HepG2 (cell line): ENCODE results near the gene RPL3. TPM values are rescaled to one million over a fixed set of nuclear protein-coding genes. Genes with fewer than 3 reads are reported as not detected.

Experiments
- ATAC-seq: fragments of 200-7000 bp; cut with Tn5 transposase; 3 replicates; pipeline ENCODE4 v1.9.1; 2020; ENCODE audit warnings: mild to moderate bottlenecking, moderate library complexity
- BruUV-seq: library from RNA; stranded (reverse); fragments of 400-500 nt; replicated peaks from 2 replicates; lab custom pipeline; 2021; lab: Mats Ljungman, UMichigan
- CTCF ChIA-PET: fragments of 300-600 bp; formaldehyde crosslinking; extraction: SDS; loops from one replicate; lab custom pipeline; 2021; ENCODE audit warnings: low total read pairs, inconsistent platforms, low intra/inter-chr PET ratio; lab: Yijun Ruan, JAX
- POLR2A ChIA-PET: fragments of 350-600 bp; sonication (Branson Sonifier 250); formaldehyde crosslinking; loops from one replicate; lab custom pipeline; 2020; ENCODE audit warnings: antibody characterized with exemption, inconsistent platforms; lab: Yijun Ruan, JAX
- DNase-seq: peaks from one replicate; pipeline ENCODE4 v3.0.0-alpha.2; 2015; ENCODE audit warnings: low spot score
- FAIRE-seq: peaks from 3 replicates; lab custom pipeline; 2011; peaks lifted over from hg19 to GRCh38; lab: Jason Lieb, UNC
- H2AFZ ChIP-seq: one replicate; pipeline ENCODE4 v1.6.1; 2011; ENCODE audit warnings: low read length, inconsistent platforms
- H3K27ac ChIP-seq: fragments of 300-600 bp; 3 replicates; pipeline ENCODE4 v1.8.0; 2011; ENCODE audit warnings: mixed run types, mild to moderate bottlenecking, mixed read lengths, low read length, inconsistent platforms; ENCODE audit not compliant: insufficient read depth; ENCODE audit errors: extremely low read length
- H3K27me3 ChIP-seq, 2 experiments: fragments of 200-600 bp in 1 of 2; 2 replicates in 1 of 2; 3 replicates in 1 of 2; pipeline versions ENCODE4 v1.6.0 to v1.8.0; 2011; ENCODE audit warnings: low read length in 2 of 2, mild to moderate bottlenecking in 2 of 2, moderate library complexity in 2 of 2, inconsistent platforms in 1 of 2; ENCODE audit not compliant: insufficient read depth in 2 of 2, control insufficient read depth in 1 of 2
- H3K36me3 ChIP-seq, 2 experiments: fragments of 200-600 bp in 1 of 2; replicated peaks in 1 of 2; 2 replicates in 1 of 2; 3 replicates in 1 of 2; pipeline versions ENCODE4 v1.5.1 to v1.8.0; 2011; ENCODE audit warnings: low read length in 2 of 2, inconsistent platforms in 1 of 2; ENCODE audit not compliant: insufficient read depth in 2 of 2, control insufficient read depth in 1 of 2
- H3K4me1 ChIP-seq: 2 replicates; pipeline ENCODE4 v1.5.1; 2012; ENCODE audit warnings: low read length, inconsistent platforms; ENCODE audit not compliant: insufficient read depth
- H3K4me2 ChIP-seq: 2 replicates; pipeline ENCODE4 v1.6.0; 2011; ENCODE audit warnings: low read depth, low read length, inconsistent platforms
- H3K4me3 ChIP-seq, 3 experiments: fragments of 200-600 bp in 1 of 3; sonication (generic), shearing (Covaris generic) in 1 of 3; replicated peaks in 1 of 3; 2 replicates each; pipeline ENCODE4 v1.5.1; 2011 to 2016; ENCODE audit warnings: low read length in 3 of 3, inconsistent platforms in 2 of 3, low read depth in 2 of 3, mild to moderate bottlenecking in 2 of 3, control low read depth in 1 of 3, mixed read lengths in 1 of 3; ENCODE audit not compliant: insufficient read depth in 1 of 3
- H3K79me2 ChIP-seq: one replicate; pipeline ENCODE4 v1.6.1; 2011; ENCODE audit warnings: low read length, inconsistent platforms; ENCODE audit not compliant: insufficient read depth
- H3K9ac ChIP-seq: 2 replicates; pipeline ENCODE4 v1.6.0; 2011; ENCODE audit warnings: mild to moderate bottlenecking, low read depth, low read length, inconsistent platforms; ENCODE audit not compliant: insufficient read depth
- H3K9me3 ChIP-seq: 2 replicates; pipeline ENCODE4 v1.5.1; 2012; ENCODE audit warnings: mild to moderate bottlenecking, low read length
- H4K20me1 ChIP-seq: 2 replicates; pipeline ENCODE4 v1.6.0; 2011; ENCODE audit warnings: inconsistent platforms, mild to moderate bottlenecking, low read length, moderate library complexity; ENCODE audit not compliant: insufficient read depth
- CHD2 ChIP-seq: IDR thresholded peaks from 2 replicates; pipeline ENCODE4 v1.6.1; 2011; ENCODE audit warnings: low read depth, low read length, improper control_type of control experiment
- HDAC2 ChIP-seq: sonication (generic); formaldehyde crosslinking; IDR thresholded peaks from 2 replicates; pipeline ENCODE4 v1.4.0; 2020; ENCODE audit warnings: missing genetic modification reagents
- KDM2A ChIP-seq: sonication (generic); formaldehyde crosslinking; IDR thresholded peaks from 2 replicates; pipeline ENCODE4 v1.4.0; 2020; ENCODE audit warnings: low read depth, missing genetic modification reagents, borderline replicate concordance
- KLF16 ChIP-seq, 2 experiments: sonication (generic) in 1 of 2; formaldehyde crosslinking in 1 of 2; IDR thresholded peaks; 2 replicates each; pipeline versions ENCODE4 v1.6.1 to v1.8.0; 2016 to 2023; ENCODE audit warnings: missing genetic modification reagents in 2 of 2, missing compliant biosample characterization in 1 of 2
- MATR3 ChIP-seq: sonication (generic); formaldehyde crosslinking; IDR thresholded peaks from 2 replicates; pipeline ENCODE4 v1.4.0; 2020; ENCODE audit warnings: missing genetic modification reagents
- PITX1 ChIP-seq: sonication (generic); formaldehyde crosslinking; IDR thresholded peaks from 2 replicates; pipeline ENCODE4 v1.5.1; 2020; ENCODE audit warnings: mild to moderate bottlenecking, missing genetic modification reagents
- SMARCC2 ChIP-seq: fragments of 450-650 bp; IDR thresholded peaks from 2 replicates; pipeline ENCODE4 v1.6.1; 2017; ENCODE audit warnings: antibody characterized with exemption, mild to moderate bottlenecking
- SMYD3 ChIP-seq: sonication (generic); formaldehyde crosslinking; IDR thresholded peaks from 2 replicates; pipeline ENCODE4 v1.8.1; 2023; ENCODE audit warnings: mild to moderate bottlenecking, missing genetic modification reagents
- TEAD2 ChIP-seq: sonication (generic); formaldehyde crosslinking; IDR thresholded peaks from 2 replicates; pipeline ENCODE4 v1.9.0; 2021; ENCODE audit warnings: missing genetic modification reagents
- TRIM24 ChIP-seq: sonication (generic); formaldehyde crosslinking; IDR thresholded peaks from 2 replicates; pipeline ENCODE4 v1.8.0; 2022; ENCODE audit warnings: mild to moderate bottlenecking, missing genetic modification reagents
- ZNF251 ChIP-seq: sonication (generic); formaldehyde crosslinking; IDR thresholded peaks from 2 replicates; pipeline ENCODE4 v1.9.0; 2021; ENCODE audit warnings: mild to moderate bottlenecking, missing genetic modification reagents
- ZNF260 ChIP-seq: sonication (generic); formaldehyde crosslinking; IDR thresholded peaks from 2 replicates; pipeline ENCODE4 v1.4.0; 2020; ENCODE audit warnings: missing genetic modification reagents, low read depth, mild to moderate bottlenecking, borderline replicate concordance
- ZNF614 ChIP-seq: IDR thresholded peaks from 2 replicates; pipeline ENCODE4 v1.6.1; 2018; ENCODE audit warnings: missing biosample characterization, missing genetic modification reagents, inconsistent platforms, borderline replicate concordance
- ZNF674 ChIP-seq: sonication (generic); formaldehyde crosslinking; IDR thresholded peaks from 2 replicates; pipeline ENCODE4 v1.5.0; 2020; ENCODE audit warnings: low read depth, mild to moderate bottlenecking, missing genetic modification reagents
- WGBS: methylation state at CpG from one replicate; pipeline ENCODE4 v1.1.6; 2017; ENCODE audit warnings: low lambda C conversion rate; 5-methylcytosine and 5-hydroxymethylcytosine counted together
- in situ Hi-C: cut with HindIII; loops from 2 replicates; pipeline ENCODE4 v1.10.0; 2017; ENCODE audit warnings: low pct_unique_long_range_greater_than_20kb; ENCODE audit not compliant: extremely low pct_ligation_motif_present
- intact Hi-C: fragments of 100-400 bp; cut with micrococcal nuclease; formaldehyde crosslinking; loops from one replicate; pipeline ENCODE4 v1.10.0; 2022; ENCODE audit not compliant: unreplicated experiment
- polyA plus RNA-seq, 8 experiments: library from polyadenylated mRNA; depleted of rRNA in 3 of 8; stranded (reverse) in 7 of 8; unstranded in 1 of 8; fragments of >200 nt; fragmentation: Illumina TruSeq in 4 of 8; extraction: Trizol in 4 of 8; gene quantifications; 2 replicates each; pipeline versions ENCODE4 v1.2.1 to v1.2.3, GENCODE V29; 2011 to 2016; ENCODE audit warnings: low read depth in 4 of 8, missing spikeins in 1 of 8, mixed read lengths in 1 of 8; ENCODE audit not compliant: insufficient read depth in 1 of 8
- total RNA-seq, 5 experiments: library from RNA; depleted of rRNA; stranded (reverse); fragments of >200 nt; fragmentation: Illumina TruSeq; extraction: Trizol; gene quantifications; 2 replicates each; pipeline ENCODE4 v1.2.3, GENCODE V29; 2016; ENCODE audit warnings: low read depth in 1 of 5
- TF ChIP-seq, protein P1 (sequence below): sonication (generic); formaldehyde crosslinking; IDR thresholded peaks from 2 replicates; pipeline ENCODE4 v1.8.0; 2022; ENCODE audit warnings: mild to moderate bottlenecking, missing genetic modification reagents, moderate library complexity
- TF ChIP-seq, protein P2 (sequence below): IDR thresholded peaks from 2 replicates; pipeline ENCODE4 v1.6.1; 2016; ENCODE audit warnings: mild to moderate bottlenecking
- TF ChIP-seq, protein P3 (sequence below): sonication (generic); formaldehyde crosslinking; IDR thresholded peaks from 2 replicates; pipeline ENCODE4 v1.5.0; 2020; ENCODE audit warnings: mild to moderate bottlenecking, low read depth, missing genetic modification reagents, borderline replicate concordance
- TF ChIP-seq, protein P4 (sequence below): sonication (generic); formaldehyde crosslinking; IDR thresholded peaks from 2 replicates; pipeline ENCODE4 v1.5.0; 2020; ENCODE audit warnings: missing genetic modification reagents, mild to moderate bottlenecking, borderline replicate concordance
- TF ChIP-seq, protein P5 (sequence below): IDR thresholded peaks from 2 replicates; pipeline ENCODE4 v1.6.1; 2016; ENCODE audit warnings: missing biosample characterization, missing genetic modification reagents, low read depth

The RPL3 gene
- total and polyA plus RNA-seq, 2 of the 13 experiments (the other 11 are each of a cell fraction or from before 2014, with no cell fraction given): 1,051 to 3,279 TPM

DNA sequence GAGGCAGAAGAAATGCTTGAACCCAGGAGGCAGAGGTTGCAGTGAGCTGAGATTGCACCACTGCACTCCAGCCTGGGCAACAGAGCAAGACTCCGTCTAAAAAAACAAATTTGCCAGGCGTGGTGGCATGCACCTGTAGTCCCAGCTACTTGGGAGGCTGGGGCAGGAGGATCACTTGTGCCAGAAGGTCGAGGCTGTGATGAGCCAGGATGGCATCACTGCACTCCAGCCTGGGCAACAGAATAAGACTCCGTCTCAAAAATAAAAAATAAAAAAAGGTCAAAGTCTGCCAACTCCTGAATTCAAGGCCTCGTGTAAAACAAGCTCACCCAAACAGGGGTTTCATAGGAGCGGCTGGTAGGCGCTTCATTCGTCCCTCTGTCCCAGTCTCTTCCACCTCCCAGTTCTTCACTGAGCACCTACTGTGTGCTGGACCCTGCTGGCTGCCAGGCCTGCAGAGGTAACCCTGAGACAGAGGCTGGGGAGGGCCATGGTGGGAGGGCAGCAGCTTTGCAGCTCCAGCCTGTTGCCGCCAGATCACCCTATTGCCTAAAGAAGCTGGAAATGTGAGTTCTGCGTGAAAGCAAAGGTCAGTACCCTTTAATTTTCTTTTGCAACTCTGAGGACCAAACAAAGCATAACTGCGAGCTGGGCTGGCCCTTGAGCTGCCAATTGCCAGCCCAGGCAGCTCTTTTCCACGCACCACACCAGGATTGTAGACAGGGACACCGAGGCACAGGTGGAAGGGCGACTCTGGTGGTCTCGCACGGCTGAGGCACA lies 15.3 kb downstream of the RPL3 start:
- CTCF ChIA-PET: no interaction called here
- intact Hi-C loops: loop anchor here (5.0 kb wide), 1 partner anchor 37 kb away; no protein-coding TSS in a partner anchor
- TF ChIP-seq, protein P1, sequence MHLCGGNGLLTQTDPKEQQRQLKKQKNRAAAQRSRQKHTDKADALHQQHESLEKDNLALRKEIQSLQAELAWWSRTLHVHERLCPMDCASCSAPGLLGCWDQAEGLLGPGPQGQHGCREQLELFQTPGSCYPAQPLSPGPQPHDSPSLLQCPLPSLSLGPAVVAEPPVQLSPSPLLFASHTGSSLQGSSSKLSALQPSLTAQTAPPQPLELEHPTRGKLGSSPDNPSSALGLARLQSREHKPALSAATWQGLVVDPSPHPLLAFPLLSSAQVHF (CRISPR knock-in tag): 0 out of 2 replicates have a peak, but pooled peaks have one; percentile 39
- TF ChIP-seq, protein P2, sequence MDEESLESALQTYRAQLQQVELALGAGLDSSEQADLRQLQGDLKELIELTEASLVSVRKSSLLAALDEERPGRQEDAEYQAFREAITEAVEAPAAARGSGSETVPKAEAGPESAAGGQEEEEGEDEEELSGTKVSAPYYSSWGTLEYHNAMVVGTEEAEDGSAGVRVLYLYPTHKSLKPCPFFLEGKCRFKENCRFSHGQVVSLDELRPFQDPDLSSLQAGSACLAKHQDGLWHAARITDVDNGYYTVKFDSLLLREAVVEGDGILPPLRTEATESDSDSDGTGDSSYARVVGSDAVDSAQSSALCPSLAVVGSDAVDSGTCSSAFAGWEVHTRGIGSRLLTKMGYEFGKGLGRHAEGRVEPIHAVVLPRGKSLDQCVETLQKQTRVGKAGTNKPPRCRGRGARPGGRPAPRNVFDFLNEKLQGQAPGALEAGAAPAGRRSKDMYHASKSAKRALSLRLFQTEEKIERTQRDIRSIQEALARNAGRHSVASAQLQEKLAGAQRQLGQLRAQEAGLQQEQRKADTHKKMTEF (CRISPR knock-in tag): no peak; the same call in 1 of the 2 replicates
- TF ChIP-seq HDAC2: 0 out of 2 replicates have a peak, but pooled peaks have one; percentile 14
- TF ChIP-seq, protein P3, sequence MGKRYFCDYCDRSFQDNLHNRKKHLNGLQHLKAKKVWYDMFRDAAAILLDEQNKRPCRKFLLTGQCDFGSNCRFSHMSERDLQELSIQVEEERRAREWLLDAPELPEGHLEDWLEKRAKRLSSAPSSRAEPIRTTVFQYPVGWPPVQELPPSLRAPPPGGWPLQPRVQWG (CRISPR knock-in tag): no peak
- no peak for TF ChIP-seq SMARCC2
- no peak for TF ChIP-seq ZNF674 (CRISPR knock-in tag)
- TF ChIP-seq KDM2A (CRISPR knock-in tag): peak; percentile 28; the same call in 1 of the 2 replicates
- TF ChIP-seq ZNF614: no peak; the same call in 1 of the 2 replicates
- TF ChIP-seq KLF16 (CRISPR knock-in tag; IDR thresholded peaks at IDR 0.05): no peak
- TF ChIP-seq, protein P4, sequence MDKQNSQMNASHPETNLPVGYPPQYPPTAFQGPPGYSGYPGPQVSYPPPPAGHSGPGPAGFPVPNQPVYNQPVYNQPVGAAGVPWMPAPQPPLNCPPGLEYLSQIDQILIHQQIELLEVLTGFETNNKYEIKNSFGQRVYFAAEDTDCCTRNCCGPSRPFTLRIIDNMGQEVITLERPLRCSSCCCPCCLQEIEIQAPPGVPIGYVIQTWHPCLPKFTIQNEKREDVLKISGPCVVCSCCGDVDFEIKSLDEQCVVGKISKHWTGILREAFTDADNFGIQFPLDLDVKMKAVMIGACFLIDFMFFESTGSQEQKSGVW (CRISPR knock-in tag): no peak
- TF ChIP-seq TEAD2 (CRISPR knock-in tag): no peak
- no peak for TF ChIP-seq MATR3 (CRISPR knock-in tag)
- no peak for TF ChIP-seq ZNF251 (CRISPR knock-in tag)
- no peak for TF ChIP-seq CHD2
- TF ChIP-seq SMYD3 (CRISPR knock-in tag): no peak
- no peak for TF ChIP-seq ZNF260
- no peak for TF ChIP-seq TRIM24
- TF ChIP-seq, protein P5, sequence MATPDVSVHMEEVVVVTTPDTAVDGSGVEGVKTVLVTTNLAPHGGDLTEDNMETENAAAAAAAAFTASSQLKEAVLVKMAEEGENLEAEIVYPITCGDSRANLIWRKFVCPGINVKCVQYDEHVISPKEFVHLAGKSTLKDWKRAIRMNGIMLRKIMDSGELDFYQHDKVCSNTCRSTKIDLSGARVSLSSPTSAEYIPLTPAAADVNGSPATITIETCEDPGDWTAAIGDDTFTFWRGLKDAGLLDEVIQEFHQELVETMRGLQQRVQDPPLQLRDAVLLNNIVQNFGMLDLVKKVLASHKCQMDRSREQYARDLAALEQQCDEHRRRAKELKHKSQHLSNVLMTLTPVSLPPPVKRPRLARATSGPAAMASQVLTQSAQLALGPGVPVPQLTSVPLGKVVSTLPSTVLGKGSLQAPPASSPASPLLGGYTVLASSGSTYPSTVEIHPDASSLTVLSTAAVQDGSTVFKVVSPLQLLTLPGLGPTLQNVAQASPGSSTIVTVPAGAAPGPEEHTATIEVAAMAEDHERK: no peak
- TF ChIP-seq PITX1 (CRISPR knock-in tag): no peak; the same call in 1 of the 2 replicates

More for the DNA sequence above, 15.3 kb downstream of the RPL3 start:
- ATAC-seq: peak; percentile 3
- peak overlapping the region; percentile 87 for H3K27ac ChIP-seq
- H3K9me3 ChIP-seq: no peaks in the 10 kb centered on the region
- no TSS peak for BruUV-seq
- peak overlapping the region; percentile 79 for H3K4me2 ChIP-seq
- H3K36me3 ChIP-seq: no peaks in the 10 kb centered on the region
- H4K20me1 ChIP-seq: no peaks in the 10 kb centered on the region
- H3K9ac ChIP-seq: peak overlapping the region; percentile 58
- in situ Hi-C loops: no loop called here
- POLR2A ChIA-PET: interaction anchor here (0.5 to 4.1 kb wide), 8 partner anchors 8 to 165 kb away, joined by 3 to 55 read pairs (median 4); partner anchors contain the start of genes PDGFB and RPL3
- H3K79me2 ChIP-seq: no peaks in the 10 kb centered on the region
- H3K27me3 ChIP-seq: no peaks in the 10 kb centered on the region; a peak in 1 of 5 replicates
- peak overlapping the region; percentile 1 for H2AFZ ChIP-seq
- WGBS: 7% methylated on average over 13 of the region's 16 CpGs
- peak; percentile 56 for FAIRE-seq
- no peak for DNase-seq
- peaks cover 77% of the 10 kb centered on the region for H3K4me1 ChIP-seq
- peak overlapping the region in 2 of 3 experiments; percentile 18 to 57; a peak in 5 of 6 replicates for H3K4me3 ChIP-seq
